ENCODE results near the gene OAS3. TPM values are rescaled to one million over a fixed set of nuclear protein-coding genes. Genes with fewer than 3 reads are reported as not detected.

OAS3 gene
- total RNA-seq, 1 experiment from 2014 or later: 1.2 TPM

GRCh38 chr12:112977139-112977538, 38.9 kb downstream of the OAS3 start:
- H3K27me3 Mint-ChIP-seq (ENCODE audit: low read depth): no peaks in the 10 kb centered on the region; the same call in 1 of the 2 replicates
- no peak overlapping the region for H3K27ac Mint-ChIP-seq
- no peaks in the 10 kb centered on the region for H3K4me1 Mint-ChIP-seq
- no peaks in the 10 kb centered on the region for H3K36me3 Mint-ChIP-seq
- DNase-seq (ENCODE audit: low spot score): no peak
- H3K4me3 Mint-ChIP-seq: no peak overlapping the region
- 0 out of 2 replicates have a peak, but pooled peaks have one; percentile 3 for TF ChIP-seq GTF2I (CRISPR knock-in tag; conservative IDR thresholded peaks at IDR 0.05)
- TF ChIP-seq, protein P1, sequence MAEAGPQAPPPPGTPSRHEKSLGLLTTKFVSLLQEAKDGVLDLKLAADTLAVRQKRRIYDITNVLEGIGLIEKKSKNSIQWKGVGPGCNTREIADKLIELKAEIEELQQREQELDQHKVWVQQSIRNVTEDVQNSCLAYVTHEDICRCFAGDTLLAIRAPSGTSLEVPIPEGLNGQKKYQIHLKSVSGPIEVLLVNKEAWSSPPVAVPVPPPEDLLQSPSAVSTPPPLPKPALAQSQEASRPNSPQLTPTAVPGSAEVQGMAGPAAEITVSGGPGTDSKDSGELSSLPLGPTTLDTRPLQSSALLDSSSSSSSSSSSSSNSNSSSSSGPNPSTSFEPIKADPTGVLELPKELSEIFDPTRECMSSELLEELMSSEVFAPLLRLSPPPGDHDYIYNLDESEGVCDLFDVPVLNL (CRISPR knock-in tag; IDR thresholded peaks at IDR 0.05; ENCODE audit: borderline replicate concordance, low read depth): no peak
- ChIA-PET POLR2A (interaction anchor here (0.8 kb wide), 1 partner anchor 120 kb away, joined by 8 read pairs; no protein-coding TSS in a partner anchor), CTCF (interaction anchor here (0.7 to 1.6 kb wide), 3 partner anchors 14 to 53 kb away, joined by 3 to 7 read pairs (median 3); no protein-coding TSS in a partner anchor)
- H3K9me3 Mint-ChIP-seq: 0 out of 2 replicates have a peak, but pooled peaks cover 3% of the 10 kb centered on the region
- ATAC-seq: no peak

- H3K4me3 Mint-ChIP-seq: no peak overlapping the region
- 0 out of 2 replicates have a peak, but pooled peaks cover 3% of the 10 kb centered on the region for H3K9me3 Mint-ChIP-seq
- no peaks in the 10 kb centered on the region for H3K4me1 Mint-ChIP-seq
- no peaks in the 10 kb centered on the region for H3K36me3 Mint-ChIP-seq
- DNase-seq (ENCODE audit: low spot score) (no peak), ATAC-seq (no peak)
- ChIA-PET POLR2A (interaction anchor here (0.8 kb wide), 1 partner anchor 120 kb away, joined by 8 read pairs; no protein-coding TSS in a partner anchor), CTCF (interaction anchor here (0.6 to 2.3 kb wide), 5 partner anchors 13 to 116 kb away, joined by 3 to 45 read pairs (median 3); no protein-coding TSS in a partner anchor)
- TF ChIP-seq, protein P2, sequence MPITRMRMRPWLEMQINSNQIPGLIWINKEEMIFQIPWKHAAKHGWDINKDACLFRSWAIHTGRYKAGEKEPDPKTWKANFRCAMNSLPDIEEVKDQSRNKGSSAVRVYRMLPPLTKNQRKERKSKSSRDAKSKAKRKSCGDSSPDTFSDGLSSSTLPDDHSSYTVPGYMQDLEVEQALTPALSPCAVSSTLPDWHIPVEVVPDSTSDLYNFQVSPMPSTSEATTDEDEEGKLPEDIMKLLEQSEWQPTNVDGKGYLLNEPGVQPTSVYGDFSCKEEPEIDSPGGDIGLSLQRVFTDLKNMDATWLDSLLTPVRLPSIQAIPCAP (CRISPR knock-in tag; IDR thresholded peaks at IDR 0.05): no peak
- TF ChIP-seq, protein P3, sequence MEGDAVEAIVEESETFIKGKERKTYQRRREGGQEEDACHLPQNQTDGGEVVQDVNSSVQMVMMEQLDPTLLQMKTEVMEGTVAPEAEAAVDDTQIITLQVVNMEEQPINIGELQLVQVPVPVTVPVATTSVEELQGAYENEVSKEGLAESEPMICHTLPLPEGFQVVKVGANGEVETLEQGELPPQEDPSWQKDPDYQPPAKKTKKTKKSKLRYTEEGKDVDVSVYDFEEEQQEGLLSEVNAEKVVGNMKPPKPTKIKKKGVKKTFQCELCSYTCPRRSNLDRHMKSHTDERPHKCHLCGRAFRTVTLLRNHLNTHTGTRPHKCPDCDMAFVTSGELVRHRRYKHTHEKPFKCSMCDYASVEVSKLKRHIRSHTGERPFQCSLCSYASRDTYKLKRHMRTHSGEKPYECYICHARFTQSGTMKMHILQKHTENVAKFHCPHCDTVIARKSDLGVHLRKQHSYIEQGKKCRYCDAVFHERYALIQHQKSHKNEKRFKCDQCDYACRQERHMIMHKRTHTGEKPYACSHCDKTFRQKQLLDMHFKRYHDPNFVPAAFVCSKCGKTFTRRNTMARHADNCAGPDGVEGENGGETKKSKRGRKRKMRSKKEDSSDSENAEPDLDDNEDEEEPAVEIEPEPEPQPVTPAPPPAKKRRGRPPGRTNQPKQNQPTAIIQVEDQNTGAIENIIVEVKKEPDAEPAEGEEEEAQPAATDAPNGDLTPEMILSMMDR (IDR thresholded peaks at IDR 0.05): no peak
- TF ChIP-seq, protein P4, sequence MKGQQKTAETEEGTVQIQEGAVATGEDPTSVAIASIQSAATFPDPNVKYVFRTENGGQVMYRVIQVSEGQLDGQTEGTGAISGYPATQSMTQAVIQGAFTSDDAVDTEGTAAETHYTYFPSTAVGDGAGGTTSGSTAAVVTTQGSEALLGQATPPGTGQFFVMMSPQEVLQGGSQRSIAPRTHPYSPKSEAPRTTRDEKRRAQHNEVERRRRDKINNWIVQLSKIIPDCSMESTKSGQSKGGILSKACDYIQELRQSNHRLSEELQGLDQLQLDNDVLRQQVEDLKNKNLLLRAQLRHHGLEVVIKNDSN (CRISPR knock-in tag; IDR thresholded peaks at IDR 0.05): no peak
- TF ChIP-seq E2F5 (CRISPR knock-in tag; IDR thresholded peaks at IDR 0.05) (no peak), MXD4 (CRISPR knock-in tag; IDR thresholded peaks at IDR 0.05; ENCODE audit: borderline replicate concordance) (no peak), USF2 (CRISPR knock-in tag; IDR thresholded peaks at IDR 0.05) (no peak), ATF1 (CRISPR knock-in tag; IDR thresholded peaks at IDR 0.05) (no peak), SP1 (CRISPR knock-in tag; conservative IDR thresholded peaks at IDR 0.05) (no peak), ZNF425 (CRISPR knock-in tag; conservative IDR thresholded peaks at IDR 0.05) (no peak), GRHL2 (CRISPR knock-in tag; IDR thresholded peaks at IDR 0.05; ENCODE audit: insufficient replicate concordance, severe bottlenecking) (no peak)
- TF ChIP-seq, protein P5, sequence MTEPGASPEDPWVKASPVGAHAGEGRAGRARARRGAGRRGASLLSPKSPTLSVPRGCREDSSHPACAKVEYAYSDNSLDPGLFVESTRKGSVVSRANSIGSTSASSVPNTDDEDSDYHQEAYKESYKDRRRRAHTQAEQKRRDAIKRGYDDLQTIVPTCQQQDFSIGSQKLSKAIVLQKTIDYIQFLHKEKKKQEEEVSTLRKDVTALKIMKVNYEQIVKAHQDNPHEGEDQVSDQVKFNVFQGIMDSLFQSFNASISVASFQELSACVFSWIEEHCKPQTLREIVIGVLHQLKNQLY (CRISPR knock-in tag; IDR thresholded peaks at IDR 0.05): no peak
- TF ChIP-seq, protein P6, sequence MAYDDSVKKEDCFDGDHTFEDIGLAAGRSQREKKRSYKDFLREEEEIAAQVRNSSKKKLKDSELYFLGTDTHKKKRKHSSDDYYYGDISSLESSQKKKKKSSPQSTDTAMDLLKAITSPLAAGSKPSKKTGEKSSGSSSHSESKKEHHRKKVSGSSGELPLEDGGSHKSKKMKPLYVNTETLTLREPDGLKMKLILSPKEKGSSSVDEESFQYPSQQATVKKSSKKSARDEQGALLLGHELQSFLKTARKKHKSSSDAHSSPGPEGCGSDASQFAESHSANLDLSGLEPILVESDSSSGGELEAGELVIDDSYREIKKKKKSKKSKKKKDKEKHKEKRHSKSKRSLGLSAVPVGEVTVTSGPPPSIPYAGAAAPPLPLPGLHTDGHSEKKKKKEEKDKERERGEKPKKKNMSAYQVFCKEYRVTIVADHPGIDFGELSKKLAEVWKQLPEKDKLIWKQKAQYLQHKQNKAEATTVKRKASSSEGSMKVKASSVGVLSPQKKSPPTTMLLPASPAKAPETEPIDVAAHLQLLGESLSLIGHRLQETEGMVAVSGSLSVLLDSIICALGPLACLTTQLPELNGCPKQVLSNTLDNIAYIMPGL (CRISPR knock-in tag; IDR thresholded peaks at IDR 0.05): no peak
- TF ChIP-seq, protein P1 (CRISPR knock-in tag; IDR thresholded peaks at IDR 0.05; ENCODE audit: borderline replicate concordance, low read depth): no peak
- H3K27me3 Mint-ChIP-seq (ENCODE audit: low read depth): no peaks in the 10 kb centered on the region; the same call in 1 of the 2 replicates
- H3K27ac Mint-ChIP-seq: no peak overlapping the region
Observed at GRCh38 chr12:112977641-112978040, 39.4 kb downstream of the OAS3 start.

All from WTC11 (cell line).